ENCODE results near the gene RAD51AP1.

Gene RAD51AP1

DNA sequence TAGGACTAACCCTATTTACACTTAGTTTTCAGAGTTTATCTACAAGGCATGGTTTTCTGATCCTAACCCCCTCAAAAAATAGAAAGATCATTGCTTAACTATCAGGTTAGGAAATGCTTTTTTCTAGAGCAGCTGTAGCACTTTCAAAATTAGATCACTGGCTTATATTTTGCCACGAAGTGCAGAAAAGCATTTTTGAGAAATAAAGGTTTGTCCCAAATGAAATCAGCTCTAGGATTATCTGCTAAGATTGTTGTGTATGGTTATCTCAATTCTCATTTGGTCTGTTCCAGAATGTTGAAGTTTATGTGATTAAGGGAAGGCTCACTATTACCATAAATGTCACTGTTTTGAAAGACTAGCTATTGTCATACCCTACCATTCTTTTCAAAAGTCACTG is 13.5 kb downstream of the RAD51AP1 start:
- no peak for DNase-seq

DNA sequence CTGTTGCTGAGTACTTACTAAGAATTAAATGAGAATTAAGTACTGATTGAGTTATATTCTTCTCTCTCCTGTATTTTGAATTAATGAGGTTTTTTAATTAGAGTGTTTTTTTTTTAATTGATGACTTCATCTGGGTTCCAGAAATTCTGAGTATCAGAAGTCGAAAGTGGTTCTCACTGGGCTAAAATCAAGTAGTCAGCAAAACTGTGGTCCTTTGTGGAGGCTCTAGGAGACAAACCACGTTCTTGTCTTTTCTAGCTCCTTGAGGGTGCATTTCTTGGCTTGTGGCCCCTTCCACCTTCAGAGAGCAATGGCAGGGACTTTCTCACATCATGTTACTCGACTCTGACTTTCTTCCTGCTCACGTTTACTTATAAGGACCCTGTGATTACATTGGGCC is 15.3 kb downstream of the RAD51AP1 start:
- no peak for DNase-seq

GRCh38 chr12:4555804-4556203 is 17.1 kb downstream of the RAD51AP1 start:
- DNase-seq, result no peak

DNA sequence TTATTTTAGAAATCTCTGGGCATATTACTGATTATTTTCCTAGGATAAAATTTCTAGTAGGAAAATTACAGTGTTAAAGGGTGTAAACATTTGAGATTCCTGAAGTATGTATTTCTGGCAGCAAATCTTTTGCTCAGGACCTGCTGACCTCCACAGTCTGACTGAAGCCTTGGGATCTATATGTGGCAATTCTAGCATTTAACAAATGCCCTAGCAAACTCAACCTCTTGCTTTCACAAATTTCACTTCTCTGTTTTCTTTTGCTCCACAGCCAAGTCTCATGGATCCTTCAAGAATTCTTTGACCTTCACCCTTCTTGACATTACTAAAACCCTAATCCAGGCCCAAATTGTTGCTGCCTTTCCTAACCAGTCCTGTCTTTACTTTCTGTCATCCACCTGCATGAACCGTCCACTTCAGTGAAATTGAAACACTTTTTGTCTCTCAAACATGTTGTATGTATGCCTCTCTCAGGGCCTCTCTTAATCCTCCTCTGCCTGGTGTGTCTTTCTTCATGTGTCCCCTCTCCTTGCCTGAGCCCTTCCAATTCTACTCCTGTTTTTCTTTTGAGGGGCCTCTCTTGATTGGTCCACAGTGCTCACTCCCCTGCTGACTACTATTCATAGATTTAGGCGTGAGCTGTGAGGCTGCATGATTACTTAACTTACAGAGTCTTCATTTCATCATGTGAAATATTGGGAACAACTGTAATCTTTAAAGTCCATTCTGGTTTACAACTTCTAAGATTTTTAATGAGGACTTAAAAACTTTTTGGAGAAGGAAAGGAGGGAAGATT is 18.2 kb downstream of the RAD51AP1 start:
- DNase-seq, result no peak

GRCh38 chr12:4557586-4557985 is 18.9 kb downstream of the RAD51AP1 start:
- DNase-seq, result no peak

DNA sequence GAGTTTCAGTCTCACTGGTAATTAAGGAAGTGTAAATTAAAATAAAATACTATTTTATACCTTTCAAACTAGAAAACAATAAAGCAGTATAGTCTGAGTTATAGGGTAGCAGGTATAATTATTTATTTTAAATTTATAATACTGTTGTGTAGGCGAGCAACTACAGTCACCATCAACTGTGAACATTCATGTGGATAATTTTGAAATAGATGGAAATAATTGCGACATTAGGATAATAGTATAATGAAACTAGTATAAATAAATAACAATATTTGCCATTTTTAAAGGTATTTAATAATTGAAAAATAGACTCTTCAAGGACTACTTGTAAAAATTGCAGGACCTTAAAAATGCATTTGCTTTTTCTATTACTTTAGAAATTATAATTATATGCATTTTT is 19.5 kb downstream of the RAD51AP1 start:
- DNase-seq, result no peak

DNA sequence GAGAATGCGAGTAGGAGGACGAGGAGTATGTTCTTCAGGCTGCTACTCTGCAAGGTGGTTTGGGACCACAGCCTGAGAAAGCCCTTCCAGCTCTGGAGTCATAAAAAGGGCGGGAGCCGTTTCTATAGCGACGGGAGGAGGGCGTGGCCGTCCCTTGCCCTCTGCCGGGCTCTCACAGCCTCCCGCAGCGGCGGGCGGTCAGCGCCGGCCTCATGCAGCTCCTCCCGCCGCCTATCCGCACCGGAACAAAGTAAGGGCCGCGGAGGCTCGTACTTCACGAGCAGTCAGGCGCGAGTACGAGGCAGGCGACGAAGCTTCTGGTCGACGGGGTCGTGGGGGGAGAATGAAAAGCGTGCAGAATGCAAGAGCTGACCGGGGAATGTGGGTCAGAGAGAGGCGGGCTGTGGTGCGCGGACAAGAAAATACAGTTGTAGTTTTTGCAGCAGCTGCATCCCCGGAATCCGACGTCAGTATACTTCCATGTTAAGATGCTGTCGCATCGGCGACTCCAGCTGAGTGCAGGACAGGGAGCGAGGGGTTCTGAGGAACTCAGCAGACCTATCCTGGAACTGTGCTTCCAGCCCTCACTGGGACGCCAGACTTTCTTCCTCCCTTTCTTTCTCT is 23.5 kb downstream of the RAD51AP1 start, which contains the start of gene DYRK4:
Gene DYRK4, plus strand, starts transcription at position 175 of the 624 bp plus-strand sequence. Its CDS starts 38 bp downstream, at position 213.
- no peak for DNase-seq

GRCh38 chr12:4563336-4563735 is 24.6 kb downstream of the RAD51AP1 start:
- no peak for DNase-seq

GRCh38 chr12:4564818-4565217 is 26.1 kb downstream of the RAD51AP1 start:
- no peak for DNase-seq

DNA sequence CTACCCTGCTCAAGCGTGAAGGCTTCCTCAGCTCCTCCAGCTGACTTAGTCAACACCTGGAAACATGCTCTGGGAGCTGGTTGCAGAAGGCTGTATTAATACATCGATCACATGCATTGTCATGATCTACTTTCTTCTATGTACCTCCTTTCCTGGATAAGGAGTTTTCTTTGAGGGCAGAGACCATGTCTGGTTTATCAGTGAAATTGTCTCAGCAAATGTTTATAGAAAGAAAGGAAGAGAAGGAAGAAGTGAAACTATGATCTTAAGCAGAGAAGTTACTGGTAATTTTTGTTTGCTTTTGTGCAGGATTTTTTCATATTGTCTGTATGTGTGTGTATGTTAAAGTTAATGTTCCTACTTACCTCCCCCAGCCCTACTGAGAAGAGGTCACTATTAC is 27.8 kb downstream of the RAD51AP1 start:
- DNase-seq, result no peak

DNA sequence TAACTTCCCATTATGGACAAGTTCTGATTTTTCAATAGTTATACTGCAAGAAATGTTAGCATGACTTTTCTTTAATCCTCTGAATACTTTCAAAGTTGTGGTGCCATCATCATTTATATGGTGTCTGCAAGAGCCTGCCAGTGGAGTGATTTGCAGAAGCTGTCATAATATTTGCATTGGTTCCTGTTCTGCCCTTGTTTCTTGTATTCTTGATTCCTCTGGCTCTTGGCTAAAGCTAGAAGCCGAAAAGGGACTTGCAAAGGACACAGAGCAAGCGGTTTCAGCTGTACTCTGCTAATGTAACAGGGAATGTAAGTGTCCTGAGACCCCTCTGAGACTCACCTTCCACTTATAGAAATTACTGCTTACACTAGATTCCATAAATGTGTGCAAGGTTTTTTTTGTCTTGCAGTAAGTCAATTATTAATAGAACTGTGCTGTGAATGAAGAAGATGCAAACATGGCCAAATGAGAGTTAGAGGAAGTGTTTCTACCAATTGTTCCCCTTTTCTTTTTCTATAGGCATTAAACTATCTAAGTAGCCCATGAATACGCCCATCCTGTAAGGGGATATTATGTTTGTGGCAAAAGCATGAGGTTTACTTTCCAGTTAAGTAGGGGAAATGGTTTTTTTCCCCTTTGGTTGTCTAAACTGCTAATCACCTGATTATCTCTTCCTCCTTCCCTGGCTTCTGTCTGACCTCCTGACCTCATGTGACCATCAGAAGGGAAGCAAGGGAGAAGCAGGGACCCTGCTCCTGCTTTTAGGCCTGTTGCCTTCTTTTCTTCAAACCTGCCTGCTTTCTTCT is 28.6 kb downstream of the RAD51AP1 start:
- DNase-seq, result no peak

DNA sequence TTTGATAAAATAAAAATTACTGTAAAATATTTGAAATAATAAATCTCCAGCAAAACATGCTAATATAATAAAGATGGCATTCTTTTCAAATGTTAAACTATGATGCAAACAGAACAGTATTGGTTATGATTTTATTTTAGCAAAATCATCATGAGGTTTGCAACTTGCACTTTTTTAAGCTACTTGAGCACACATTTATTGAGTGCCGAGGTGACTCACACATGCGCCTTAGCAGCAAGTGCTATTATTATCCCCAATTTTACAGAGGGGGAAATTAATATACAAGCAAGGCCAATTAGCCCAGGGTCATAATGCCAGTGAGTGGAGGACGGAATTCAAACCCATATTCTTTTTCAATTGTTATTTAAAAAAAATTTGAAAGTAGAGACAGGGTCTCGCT is 30.6 kb downstream of the RAD51AP1 start:
- no peak for DNase-seq

GRCh38 chr12:4572680-4573079 is 34.0 kb downstream of the RAD51AP1 start:
- no peak for DNase-seq

- DNase-seq, result no peak
These were observed 40.8 kb downstream of the RAD51AP1 start for GRCh38 chr12:4579305-4580102.

DNA sequence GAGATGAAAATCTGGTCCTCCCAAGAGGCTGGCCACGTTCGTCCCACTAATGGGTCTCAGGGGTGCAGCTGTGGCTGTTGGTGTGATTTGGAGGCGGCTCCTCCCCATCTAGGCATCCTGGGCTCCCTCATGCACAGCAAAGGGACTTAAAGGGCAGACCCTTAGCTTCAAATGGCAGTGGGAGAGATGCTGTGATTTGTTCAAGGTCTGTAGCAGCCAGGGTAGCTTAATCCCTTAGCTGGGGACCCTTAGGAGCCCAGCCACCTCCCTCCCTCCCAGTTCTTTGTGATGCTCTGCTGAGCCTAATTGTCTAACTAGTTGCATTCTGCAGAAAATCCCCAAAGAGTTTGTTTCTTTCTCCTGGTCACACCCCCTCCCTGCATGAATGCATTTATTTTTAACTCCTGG is 41.6 kb downstream of the RAD51AP1 start:
- DNase-seq, result no peak

DNA sequence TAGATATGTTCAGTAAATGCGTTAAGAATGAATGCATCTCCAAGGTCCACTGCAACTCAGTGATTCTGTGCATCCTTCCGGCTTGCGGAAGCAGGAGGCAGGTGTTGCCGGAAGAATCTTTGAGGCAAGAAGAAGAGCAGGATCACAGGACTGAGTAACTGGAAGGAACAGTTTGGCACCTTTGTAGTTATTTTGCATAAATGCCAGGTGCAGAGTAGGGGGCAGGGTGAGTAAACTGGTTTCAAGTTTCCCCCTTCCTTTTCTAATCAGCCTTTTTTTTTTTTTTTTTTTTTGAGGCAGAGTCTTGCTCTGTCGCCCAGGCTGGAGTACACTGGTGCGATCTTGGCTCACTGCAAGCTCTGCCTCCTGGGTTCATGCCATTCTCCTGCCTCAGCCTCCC is 45.6 kb downstream of the RAD51AP1 start:
- no peak for DNase-seq

DNA sequence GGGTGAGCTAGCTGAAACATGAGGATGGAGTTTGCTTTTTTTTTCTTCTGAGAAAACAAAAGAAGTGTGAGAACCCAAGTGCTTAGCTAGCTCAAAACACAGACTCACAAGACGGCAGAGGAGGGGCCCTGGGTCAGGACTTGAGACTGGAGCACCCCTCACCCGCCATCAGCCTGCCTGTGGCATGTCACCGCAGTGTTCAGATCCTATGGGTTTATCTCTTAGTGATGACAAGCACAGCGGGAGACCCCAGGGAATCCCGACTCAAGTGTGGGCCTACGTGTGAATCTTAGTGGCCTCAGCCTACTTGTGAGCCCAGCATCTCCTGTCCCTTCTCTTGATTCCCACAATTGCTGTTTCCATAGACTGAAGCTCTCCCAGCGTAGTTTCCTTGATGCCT is 46.2 kb downstream of the RAD51AP1 start:
- DNase-seq, result no peak

DNA sequence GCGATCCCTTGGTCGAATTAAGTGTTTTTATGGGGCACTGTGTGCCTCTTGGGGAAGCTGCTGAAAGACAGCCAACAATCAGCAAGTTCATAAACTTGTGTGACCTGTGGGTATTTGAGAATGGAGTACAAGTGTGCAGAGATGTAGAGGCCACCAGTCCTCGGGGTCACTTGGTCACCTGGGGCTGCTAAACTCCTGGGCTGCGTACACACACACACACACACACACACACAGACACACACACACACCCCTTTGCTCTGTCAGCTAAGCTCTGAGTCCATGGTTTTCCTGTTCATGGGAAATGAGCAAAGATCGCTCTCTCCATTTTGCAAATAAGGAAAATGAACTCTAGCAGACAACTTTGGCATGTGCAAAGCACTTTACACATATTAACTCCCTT is 47.8 kb downstream of the RAD51AP1 start:
- no peak for DNase-seq

DNA sequence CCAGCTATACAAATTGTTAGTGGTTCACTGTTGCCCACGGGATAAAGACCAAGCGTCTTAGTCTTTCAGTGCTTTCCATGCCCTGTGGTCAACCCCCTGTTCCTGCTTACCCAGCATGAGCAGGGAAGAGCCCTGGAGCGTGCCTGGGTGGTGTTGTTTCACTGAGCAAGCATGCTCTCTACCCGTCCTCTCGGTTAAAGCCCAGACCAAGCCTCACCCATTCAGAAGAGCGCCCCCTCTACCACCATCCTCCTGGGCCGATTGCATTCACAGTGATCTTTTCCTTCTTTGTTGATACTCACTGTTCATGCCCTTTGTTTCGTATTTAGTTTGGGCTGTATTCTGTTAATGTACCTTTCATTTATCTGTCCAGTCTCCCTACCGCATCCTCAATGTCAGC is 48.4 kb downstream of the RAD51AP1 start:
- DNase-seq, result no peak

GRCh38 chr12:4588916-4589315 is 50.2 kb downstream of the RAD51AP1 start:
- DNase-seq, result no peak

- no peak for DNase-seq
These were observed 51.3 kb downstream of the RAD51AP1 start for GRCh38 chr12:4589941-4590340.

GRCh38 chr12:4591180-4591687 is 52.5 kb downstream of the RAD51AP1 start:
- DNase-seq, result no peak

- no peak for DNase-seq
These were observed 57.2 kb downstream of the RAD51AP1 start for GRCh38 chr12:4595881-4596280.

Measured in activated CD4-positive, CD25-positive, alpha-beta regulatory T cell (primary cell).